OCI-LY3 (cell line): ENCODE results near the gene CEP112.

Source experiments
- EZH2phosphoT487 ChIP-seq: fragments of 200-600 bp; shearing (Covaris generic); IDR thresholded peaks from 2 replicates; pipeline ENCODE4 v1.6.1; 2018; ENCODE audit warnings: antibody characterized with exemption, mixed run types, low read depth
- TF ChIP-seq, protein P1 (sequence below): fragments of 200-600, 300-600 bp; sonication (generic); IDR thresholded peaks from 2 replicates; pipeline ENCODE4 v1.5.1; 2014; ENCODE audit warnings: antibody characterized with exemption, low read length, low read depth

GRCh38 chr17:66040402-66040801 lies 151.5 kb downstream of the CEP112 start:
- TF ChIP-seq, protein P1, sequence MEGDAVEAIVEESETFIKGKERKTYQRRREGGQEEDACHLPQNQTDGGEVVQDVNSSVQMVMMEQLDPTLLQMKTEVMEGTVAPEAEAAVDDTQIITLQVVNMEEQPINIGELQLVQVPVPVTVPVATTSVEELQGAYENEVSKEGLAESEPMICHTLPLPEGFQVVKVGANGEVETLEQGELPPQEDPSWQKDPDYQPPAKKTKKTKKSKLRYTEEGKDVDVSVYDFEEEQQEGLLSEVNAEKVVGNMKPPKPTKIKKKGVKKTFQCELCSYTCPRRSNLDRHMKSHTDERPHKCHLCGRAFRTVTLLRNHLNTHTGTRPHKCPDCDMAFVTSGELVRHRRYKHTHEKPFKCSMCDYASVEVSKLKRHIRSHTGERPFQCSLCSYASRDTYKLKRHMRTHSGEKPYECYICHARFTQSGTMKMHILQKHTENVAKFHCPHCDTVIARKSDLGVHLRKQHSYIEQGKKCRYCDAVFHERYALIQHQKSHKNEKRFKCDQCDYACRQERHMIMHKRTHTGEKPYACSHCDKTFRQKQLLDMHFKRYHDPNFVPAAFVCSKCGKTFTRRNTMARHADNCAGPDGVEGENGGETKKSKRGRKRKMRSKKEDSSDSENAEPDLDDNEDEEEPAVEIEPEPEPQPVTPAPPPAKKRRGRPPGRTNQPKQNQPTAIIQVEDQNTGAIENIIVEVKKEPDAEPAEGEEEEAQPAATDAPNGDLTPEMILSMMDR, result peak; percentile 42
- no peak for TF ChIP-seq EZH2phosphoT487
